Activated naive CD8-positive, alpha-beta T cell treated with anti-CD3 and anti-CD28 coated beads, Interleukin-2, amount 50 U/mL, for 16 hours (primary cell): ENCODE results near the gene TAF6.

Experiments
- DNase-seq: peaks from one replicate; pipeline ENCODE4 v3.0.0-alpha.2; 2020; ENCODE audit warnings: low read depth, low spot score

The TAF6 gene

DNA sequence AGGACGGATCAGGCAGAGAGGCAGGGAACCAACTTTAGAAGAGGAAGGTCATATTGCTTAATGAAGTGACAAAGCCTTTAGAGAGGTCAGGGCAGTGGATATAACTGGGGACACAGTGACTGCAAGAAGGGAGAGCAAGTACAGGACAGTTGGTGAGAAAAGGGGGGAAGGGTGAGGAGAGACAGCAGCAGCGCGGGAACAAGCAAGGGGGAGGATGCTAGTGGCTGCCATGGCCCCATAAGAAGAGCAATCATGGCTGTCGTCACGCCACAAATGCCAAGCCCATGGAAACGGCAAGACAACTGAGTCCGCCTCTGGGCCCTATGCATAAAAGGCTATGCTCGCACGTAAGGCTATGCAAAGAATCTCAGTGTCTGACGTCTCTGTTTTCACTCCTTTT, 46.7 kb downstream of the TAF6 start:
- no peak for DNase-seq

DNA sequence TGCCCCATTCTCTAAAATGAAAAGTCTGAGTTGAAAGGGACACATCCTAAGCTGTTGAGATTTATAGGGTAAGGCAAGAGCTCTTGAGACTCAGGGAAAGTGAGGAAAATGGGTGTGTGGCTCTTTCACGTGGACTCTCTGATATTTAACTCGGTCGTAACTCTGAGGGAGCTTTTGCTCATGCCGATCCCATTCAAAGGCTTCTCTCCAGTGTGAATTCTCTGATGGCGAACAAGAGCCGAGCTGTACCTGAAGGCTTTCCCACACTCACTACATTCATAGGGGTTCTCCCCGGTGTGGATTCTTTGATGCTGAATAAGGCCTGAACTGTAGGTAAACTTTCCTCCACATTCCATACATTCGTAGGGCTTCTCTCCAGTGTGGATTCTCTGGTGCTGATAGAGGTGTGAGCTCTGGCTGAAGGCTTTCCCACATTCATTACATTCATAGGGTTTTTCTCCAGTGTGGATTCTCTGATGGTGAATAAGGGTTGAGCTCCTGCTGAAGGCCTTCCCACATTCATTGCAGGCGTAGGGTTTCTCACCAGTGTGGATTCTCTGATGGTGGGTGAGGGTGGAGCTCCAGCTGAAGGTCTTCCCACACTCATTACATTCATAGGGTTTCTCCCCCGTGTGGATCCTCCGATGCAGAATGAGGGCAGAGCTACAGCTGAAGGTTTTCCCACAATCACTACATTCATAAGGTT, 48.0 kb downstream of the TAF6 start:
- DNase-seq: no peak

DNA sequence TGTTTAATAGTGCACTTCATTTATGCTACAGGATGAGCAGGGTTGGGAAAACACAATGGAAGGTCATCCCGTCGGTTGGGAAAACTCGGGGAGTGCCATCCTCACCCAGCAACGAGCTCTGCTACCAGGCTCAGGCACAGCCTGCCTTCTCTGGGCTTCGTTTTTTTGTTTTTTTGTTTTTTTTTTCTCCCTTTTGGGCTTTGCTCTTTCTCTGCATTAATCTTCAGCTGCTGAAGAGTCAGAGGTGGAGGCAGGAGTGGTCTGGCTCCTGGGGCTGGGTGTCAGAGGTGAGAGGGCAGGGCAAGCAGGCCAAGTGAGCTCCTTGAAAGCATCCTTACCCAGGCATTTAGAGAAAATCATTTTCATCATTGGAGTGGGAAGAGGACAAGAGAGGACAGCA, 49.2 kb downstream of the TAF6 start:
- no peak for DNase-seq

DNA sequence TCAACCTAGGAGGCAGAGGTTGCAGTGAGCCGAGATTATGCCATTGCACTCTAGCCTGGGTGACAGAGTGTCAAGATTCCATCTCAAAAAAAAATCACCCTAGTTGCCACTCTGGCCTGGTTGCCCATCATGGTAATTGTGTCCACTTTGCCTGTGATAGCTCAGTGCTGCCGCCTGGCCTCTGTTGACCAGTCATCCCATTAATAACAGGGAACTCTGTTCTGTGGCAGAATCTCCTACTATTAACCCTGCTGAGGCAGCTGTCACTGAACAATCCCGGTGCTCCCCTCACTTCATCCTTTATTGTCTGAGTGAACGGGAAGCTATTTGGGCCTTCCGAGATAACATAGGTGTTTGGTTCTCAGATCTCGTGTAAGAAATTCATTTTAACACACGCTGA, 52.2 kb downstream of the TAF6 start:
- no peak for DNase-seq

DNA sequence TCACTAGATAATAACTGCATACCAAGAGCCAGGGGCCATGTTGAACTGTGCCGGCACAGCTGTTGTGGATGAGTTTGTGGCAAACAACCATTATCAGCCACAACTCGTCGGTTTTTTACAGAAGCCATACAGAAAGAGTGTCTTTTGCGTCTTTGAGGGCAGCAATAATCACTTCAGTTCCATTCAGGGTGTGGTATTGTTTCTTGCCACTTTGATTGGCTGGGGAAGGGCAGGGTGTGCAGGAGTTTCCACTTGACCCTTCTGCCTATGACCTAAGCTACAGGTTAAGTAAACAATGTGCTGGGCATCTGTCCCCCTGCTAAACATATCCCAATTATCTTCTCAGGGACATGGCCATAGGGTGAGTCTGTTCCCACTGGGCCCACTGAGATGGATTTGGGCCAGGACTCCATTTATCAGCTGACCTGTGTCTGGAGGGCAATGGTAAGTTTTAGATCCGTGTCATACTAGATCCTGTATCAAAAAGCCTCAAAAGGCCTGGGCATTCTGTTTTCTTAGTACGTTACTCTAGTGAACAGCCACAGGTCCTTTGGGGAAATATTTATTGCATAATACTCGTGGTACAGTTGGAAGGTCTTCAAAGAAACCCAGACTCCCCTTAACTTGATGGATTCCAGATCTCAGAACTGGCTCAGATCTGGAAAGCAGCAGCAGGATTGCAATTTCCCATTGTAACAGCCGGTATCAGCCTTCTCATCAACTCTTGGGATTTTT, 53.5 kb downstream of the TAF6 start:
- no peak for DNase-seq

DNA sequence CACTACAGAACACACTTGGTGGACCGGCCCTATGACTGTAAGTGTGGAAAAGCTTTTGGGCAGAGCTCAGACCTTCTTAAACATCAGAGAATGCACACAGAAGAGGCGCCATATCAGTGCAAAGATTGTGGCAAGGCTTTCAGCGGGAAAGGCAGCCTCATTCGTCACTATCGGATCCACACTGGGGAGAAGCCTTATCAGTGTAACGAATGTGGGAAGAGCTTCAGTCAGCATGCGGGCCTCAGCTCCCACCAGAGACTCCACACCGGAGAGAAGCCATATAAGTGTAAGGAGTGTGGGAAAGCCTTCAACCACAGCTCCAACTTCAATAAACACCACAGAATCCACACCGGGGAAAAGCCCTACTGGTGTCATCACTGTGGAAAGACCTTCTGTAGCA, 55.0 kb downstream of the TAF6 start:
- no peak for DNase-seq

DNA sequence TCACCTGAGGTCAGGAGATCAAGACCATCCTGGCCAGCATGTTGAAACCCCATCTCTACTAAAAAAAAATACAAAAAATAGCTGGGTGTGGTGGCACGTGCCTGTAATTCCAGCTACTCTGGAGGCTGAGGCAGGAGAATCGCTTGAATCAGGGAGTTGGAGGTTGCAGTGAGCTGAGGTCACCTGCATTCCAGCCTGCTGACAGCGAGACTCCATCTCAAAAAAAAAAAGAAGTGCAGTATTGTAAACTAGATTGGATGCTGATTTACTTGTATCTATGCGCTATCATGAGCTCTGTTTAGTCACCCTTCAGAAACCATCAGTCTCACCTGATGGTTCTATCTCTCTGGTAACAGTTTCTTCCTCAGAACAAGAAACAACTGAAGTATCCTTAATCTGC, 55.8 kb downstream of the TAF6 start:
- DNase-seq: no peak

DNA sequence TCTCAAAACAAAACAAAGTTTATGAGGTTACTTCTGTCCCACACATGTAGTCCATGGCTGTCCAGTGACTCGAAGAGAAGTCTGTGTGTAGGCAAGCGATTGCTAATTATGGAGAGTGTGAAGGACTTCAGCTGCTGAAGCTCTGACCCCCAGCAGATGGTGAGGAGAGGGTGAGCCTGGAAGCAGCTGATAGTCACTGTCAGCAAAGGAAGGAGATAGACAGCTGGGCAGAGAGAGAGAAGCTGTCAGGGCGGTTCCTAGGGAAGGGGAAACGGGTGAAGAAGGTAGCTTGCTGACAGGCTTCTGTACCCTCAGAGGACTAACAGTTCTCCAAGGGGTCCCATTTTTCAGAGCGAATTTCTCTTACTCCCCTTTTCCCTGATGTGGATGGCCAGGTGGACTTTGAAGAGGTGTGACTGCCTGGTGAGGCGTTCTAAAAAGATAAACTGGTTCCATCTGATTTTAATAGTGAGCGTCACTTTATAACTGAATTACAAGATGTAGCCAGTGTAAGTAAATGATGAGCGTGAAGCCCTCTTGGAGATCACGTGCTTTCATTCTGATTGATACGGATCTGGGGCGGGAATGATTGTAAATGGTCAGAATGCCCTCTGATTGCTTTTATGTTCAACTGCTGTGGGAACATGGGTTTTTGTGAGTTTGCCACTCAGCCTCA, 57.5 kb downstream of the TAF6 start:
- DNase-seq: no peak

DNA sequence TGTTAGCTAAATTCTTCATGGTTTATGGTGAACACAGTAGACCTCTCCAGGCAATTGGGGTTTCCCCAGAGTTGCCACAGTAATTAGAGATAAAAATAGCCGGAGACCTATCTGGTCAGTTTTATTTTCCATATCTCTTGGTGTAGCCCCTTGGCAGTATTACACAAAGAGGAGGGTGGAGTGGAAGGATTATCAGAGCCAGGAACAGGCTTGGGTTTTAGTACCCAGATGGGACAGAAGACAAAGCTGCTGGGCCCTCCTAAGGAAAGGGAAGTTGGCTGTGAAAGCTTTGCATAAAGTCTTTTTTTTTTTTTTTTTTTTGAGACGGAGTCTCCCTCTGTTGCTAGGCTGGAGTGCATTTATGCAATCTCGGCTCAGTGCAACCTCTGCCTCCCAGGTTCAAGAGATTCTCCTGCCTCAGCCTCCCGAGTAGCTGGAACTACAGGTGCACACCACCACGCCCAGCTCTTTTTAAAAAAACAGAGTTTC, 59.9 kb downstream of the TAF6 start:
- DNase-seq: no peak
